Activated naive CD8-positive, alpha-beta T cell (primary cell): ENCODE measurements around the gene CCDC167.

ENCODE experiments used
- H3K27ac Mint-ChIP-seq: one replicate; pipeline ENCODE4 v1.8.0; 2021; ENCODE audit warnings: mixed read lengths
- H3K27me3 Mint-ChIP-seq: one replicate; pipeline ENCODE4 v1.8.0; 2021; ENCODE audit warnings: mixed read lengths
- H3K36me3 Mint-ChIP-seq: one replicate; pipeline ENCODE4 v1.8.0; 2021; ENCODE audit warnings: mixed read lengths
- H3K4me1 Mint-ChIP-seq: one replicate; pipeline ENCODE4 v1.8.0; 2021; ENCODE audit warnings: low read depth, mixed read lengths
- H3K4me3 Mint-ChIP-seq: one replicate; pipeline ENCODE4 v1.8.0; 2021; ENCODE audit warnings: mild to moderate bottlenecking, mixed read lengths
- H3K9me3 Mint-ChIP-seq: one replicate; pipeline ENCODE4 v1.8.0; 2021; ENCODE audit warnings: low read depth, mixed read lengths

CCDC167 gene

GRCh38 chr6:37499433-37500293 lies at the start of gene CCDC167:
Gene CCDC167 (minus strand): TSS chr6:37499893. CDS start chr6:37499863, 30 bp downstream.
- peaks cover 4% of the 10 kb centered on the region for H3K36me3 Mint-ChIP-seq
- H3K4me1 Mint-ChIP-seq, result peaks cover 87% of the 10 kb centered on the region
- peak within 1 kb of the TSS; percentile 99 for H3K4me3 Mint-ChIP-seq
- no peaks in the 10 kb centered on the region for H3K27me3 Mint-ChIP-seq
- peak within 1 kb of the TSS; percentile 98 for H3K27ac Mint-ChIP-seq
- H3K9me3 Mint-ChIP-seq, result no peaks in the 10 kb centered on the region

GRCh38 chr6:37549154-37549553 lies 49.5 kb upstream of the CCDC167 start:
- no peaks in the 10 kb centered on the region for H3K27me3 Mint-ChIP-seq
- H3K4me3 Mint-ChIP-seq, result no peak overlapping the region
- peaks cover 24% of the 10 kb centered on the region for H3K4me1 Mint-ChIP-seq
- no peak overlapping the region for H3K27ac Mint-ChIP-seq
- no peaks in the 10 kb centered on the region for H3K36me3 Mint-ChIP-seq
- H3K9me3 Mint-ChIP-seq, result no peaks in the 10 kb centered on the region

- no peak overlapping the region for H3K27ac Mint-ChIP-seq
- H3K4me3 Mint-ChIP-seq, result no peak overlapping the region
- peaks cover 14% of the 10 kb centered on the region for H3K4me1 Mint-ChIP-seq
- H3K36me3 Mint-ChIP-seq, result no peaks in the 10 kb centered on the region
- H3K9me3 Mint-ChIP-seq, result no peaks in the 10 kb centered on the region
- H3K27me3 Mint-ChIP-seq, result no peaks in the 10 kb centered on the region
Observed at GRCh38 chr6:37548067-37548674, 48.5 kb upstream of the CCDC167 start.

GRCh38 chr6:37547564-37548061 lies 47.9 kb upstream of the CCDC167 start:
- Mint-ChIP-seq H3K27me3 (no peaks in the 10 kb centered on the region), H3K36me3 (no peaks in the 10 kb centered on the region), H3K9me3 (no peaks in the 10 kb centered on the region), H3K4me1 (peaks cover 12% of the 10 kb centered on the region), H3K27ac (no peak overlapping the region), H3K4me3 (no peak overlapping the region)

- no peak overlapping the region for H3K27ac Mint-ChIP-seq
- peaks cover 15% of the 10 kb centered on the region for H3K4me1 Mint-ChIP-seq
- H3K4me3 Mint-ChIP-seq, result no peak overlapping the region
- H3K9me3 Mint-ChIP-seq, result no peaks in the 10 kb centered on the region
- H3K36me3 Mint-ChIP-seq, result no peaks in the 10 kb centered on the region
- no peaks in the 10 kb centered on the region for H3K27me3 Mint-ChIP-seq
Observed at GRCh38 chr6:37546141-37546871, 46.6 kb upstream of the CCDC167 start.

GRCh38 chr6:37544530-37544929 lies 44.8 kb upstream of the CCDC167 start:
- Mint-ChIP-seq H3K4me3 (no peak overlapping the region), H3K4me1 (peaks cover 17% of the 10 kb centered on the region), H3K27ac (no peak overlapping the region), H3K9me3 (no peaks in the 10 kb centered on the region), H3K27me3 (no peaks in the 10 kb centered on the region), H3K36me3 (no peaks in the 10 kb centered on the region)

GRCh38 chr6:37543361-37543760 lies 43.7 kb upstream of the CCDC167 start:
- Mint-ChIP-seq H3K36me3 (no peaks in the 10 kb centered on the region), H3K27ac (no peak overlapping the region), H3K27me3 (no peaks in the 10 kb centered on the region), H3K4me1 (peaks cover 17% of the 10 kb centered on the region), H3K4me3 (no peak overlapping the region), H3K9me3 (no peaks in the 10 kb centered on the region)

GRCh38 chr6:37541346-37541745 lies 41.7 kb upstream of the CCDC167 start:
- no peak overlapping the region for H3K27ac Mint-ChIP-seq
- H3K4me3 Mint-ChIP-seq, result no peak overlapping the region
- peaks cover 7% of the 10 kb centered on the region for H3K4me1 Mint-ChIP-seq
- H3K36me3 Mint-ChIP-seq, result no peaks in the 10 kb centered on the region
- no peaks in the 10 kb centered on the region for H3K27me3 Mint-ChIP-seq
- H3K9me3 Mint-ChIP-seq, result no peaks in the 10 kb centered on the region

- Mint-ChIP-seq H3K4me1 (peaks cover 10% of the 10 kb centered on the region), H3K4me3 (no peak overlapping the region), H3K27ac (peak overlapping the region; percentile 10), H3K9me3 (no peaks in the 10 kb centered on the region), H3K36me3 (no peaks in the 10 kb centered on the region), H3K27me3 (no peaks in the 10 kb centered on the region)
Observed at GRCh38 chr6:37540390-37540789, 40.7 kb upstream of the CCDC167 start.

- Mint-ChIP-seq H3K9me3 (no peaks in the 10 kb centered on the region), H3K27me3 (no peaks in the 10 kb centered on the region), H3K4me3 (no peak overlapping the region), H3K4me1 (peaks cover 10% of the 10 kb centered on the region), H3K36me3 (no peaks in the 10 kb centered on the region), H3K27ac (peak overlapping the region; percentile 10)
Observed at GRCh38 chr6:37540029-37540352, 40.3 kb upstream of the CCDC167 start.

- Mint-ChIP-seq H3K9me3 (no peaks in the 10 kb centered on the region), H3K36me3 (no peaks in the 10 kb centered on the region), H3K27me3 (no peaks in the 10 kb centered on the region), H3K4me1 (peaks cover 10% of the 10 kb centered on the region), H3K27ac (peak overlapping the region; percentile 10), H3K4me3 (no peak overlapping the region)
Observed at GRCh38 chr6:37539171-37540028, 39.7 kb upstream of the CCDC167 start.

- no peaks in the 10 kb centered on the region for H3K9me3 Mint-ChIP-seq
- no peak overlapping the region for H3K4me3 Mint-ChIP-seq
- H3K36me3 Mint-ChIP-seq, result no peaks in the 10 kb centered on the region
- H3K4me1 Mint-ChIP-seq, result peaks cover 12% of the 10 kb centered on the region
- no peaks in the 10 kb centered on the region for H3K27me3 Mint-ChIP-seq
- no peak overlapping the region for H3K27ac Mint-ChIP-seq
Observed at GRCh38 chr6:37538107-37538506, 38.4 kb upstream of the CCDC167 start.

- H3K4me3 Mint-ChIP-seq, result peak overlapping the region; percentile 7
- no peak overlapping the region for H3K27ac Mint-ChIP-seq
- H3K27me3 Mint-ChIP-seq, result no peaks in the 10 kb centered on the region
- H3K4me1 Mint-ChIP-seq, result peaks cover 10% of the 10 kb centered on the region
- H3K9me3 Mint-ChIP-seq, result no peaks in the 10 kb centered on the region
- peaks cover under 1% of the 10 kb centered on the region for H3K36me3 Mint-ChIP-seq
Observed at GRCh38 chr6:37537548-37537947, 37.9 kb upstream of the CCDC167 start.

- Mint-ChIP-seq H3K4me1 (peaks cover 7% of the 10 kb centered on the region), H3K27me3 (no peaks in the 10 kb centered on the region), H3K9me3 (no peaks in the 10 kb centered on the region), H3K27ac (no peak overlapping the region), H3K4me3 (no peak overlapping the region), H3K36me3 (peaks cover 2% of the 10 kb centered on the region)
Observed at GRCh38 chr6:37536491-37537190, 36.9 kb upstream of the CCDC167 start.
